ENCODE results near the gene PCA3. TPM values are rescaled to one million over a fixed set of nuclear protein-coding genes. Genes with fewer than 3 reads are reported as not detected.

The PCA3 gene
- total RNA-seq, 1 donor from 2014 or later, result not detected

DNA sequence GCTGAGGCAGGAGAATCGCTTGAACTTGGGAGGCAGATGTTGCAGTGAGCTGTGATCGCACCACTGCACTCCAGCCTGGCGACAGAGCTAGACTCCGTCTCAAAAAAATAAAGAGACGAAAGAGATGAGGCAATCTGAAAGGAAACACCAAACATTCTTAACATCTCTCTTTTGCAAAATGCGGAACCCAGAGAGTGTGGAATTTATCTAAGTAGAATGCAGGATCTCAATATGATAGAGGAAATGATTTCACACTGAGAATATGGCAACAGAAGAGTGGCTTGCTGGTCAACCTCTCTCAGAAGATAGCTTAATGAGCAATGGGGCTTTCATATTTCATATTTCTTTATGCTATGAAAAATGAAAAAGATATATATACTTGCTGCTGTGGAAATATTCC, 33.4 kb upstream of the PCA3 start:
- Mint-ChIP-seq H3K27me3 (peaks cover 7% of the 10 kb centered on the region), H3K4me1 (no peaks in the 10 kb centered on the region), H3K4me3 (no peak overlapping the region), H3K36me3 (ENCODE audit: low read depth) (no peaks in the 10 kb centered on the region), H3K27ac (no peak overlapping the region), H3K9me3 (no peaks in the 10 kb centered on the region)
- DNase-seq (no peak), ATAC-seq (ENCODE audit: low read depth) (no peak)
- TF ChIP-seq, protein P1, sequence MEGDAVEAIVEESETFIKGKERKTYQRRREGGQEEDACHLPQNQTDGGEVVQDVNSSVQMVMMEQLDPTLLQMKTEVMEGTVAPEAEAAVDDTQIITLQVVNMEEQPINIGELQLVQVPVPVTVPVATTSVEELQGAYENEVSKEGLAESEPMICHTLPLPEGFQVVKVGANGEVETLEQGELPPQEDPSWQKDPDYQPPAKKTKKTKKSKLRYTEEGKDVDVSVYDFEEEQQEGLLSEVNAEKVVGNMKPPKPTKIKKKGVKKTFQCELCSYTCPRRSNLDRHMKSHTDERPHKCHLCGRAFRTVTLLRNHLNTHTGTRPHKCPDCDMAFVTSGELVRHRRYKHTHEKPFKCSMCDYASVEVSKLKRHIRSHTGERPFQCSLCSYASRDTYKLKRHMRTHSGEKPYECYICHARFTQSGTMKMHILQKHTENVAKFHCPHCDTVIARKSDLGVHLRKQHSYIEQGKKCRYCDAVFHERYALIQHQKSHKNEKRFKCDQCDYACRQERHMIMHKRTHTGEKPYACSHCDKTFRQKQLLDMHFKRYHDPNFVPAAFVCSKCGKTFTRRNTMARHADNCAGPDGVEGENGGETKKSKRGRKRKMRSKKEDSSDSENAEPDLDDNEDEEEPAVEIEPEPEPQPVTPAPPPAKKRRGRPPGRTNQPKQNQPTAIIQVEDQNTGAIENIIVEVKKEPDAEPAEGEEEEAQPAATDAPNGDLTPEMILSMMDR (IDR thresholded peaks at IDR 0.05), result no peak
- POLR2A ChIA-PET, result no interaction called here
- CTCF ChIA-PET, result no interaction called here
- intact Hi-C loops (cut with micrococcal nuclease), result no loop called here

DNA sequence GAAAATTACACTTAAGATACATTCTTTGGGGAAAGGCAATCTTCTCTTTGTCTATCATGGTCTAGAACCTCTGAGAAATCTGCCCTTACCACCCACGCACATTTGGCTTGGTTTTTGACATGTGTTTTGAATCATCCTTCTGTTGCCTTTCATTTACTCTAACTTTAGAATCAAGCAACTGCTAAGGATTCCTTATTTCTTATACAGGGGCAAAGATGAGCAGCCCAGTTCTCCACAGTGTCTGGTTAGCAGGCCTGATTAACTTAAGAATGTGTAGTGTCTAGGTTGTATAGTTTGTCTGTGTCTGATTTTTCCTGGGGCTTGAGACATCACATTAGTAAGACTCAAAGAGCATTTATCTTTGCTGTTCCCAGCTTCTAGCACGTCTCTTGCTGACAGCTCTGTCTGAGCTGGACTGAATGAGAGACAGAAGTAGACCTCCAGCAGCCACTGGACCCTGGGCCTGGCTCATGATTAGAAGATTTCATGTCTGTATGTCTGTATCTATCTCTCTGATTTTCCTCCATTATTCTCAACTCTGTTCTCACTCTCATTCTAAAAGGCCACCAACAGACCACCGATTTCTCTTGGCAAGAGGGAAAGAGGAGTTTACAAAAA, 31.8 kb upstream of the PCA3 start:
- H3K9me3 Mint-ChIP-seq, result no peaks in the 10 kb centered on the region
- no peaks in the 10 kb centered on the region for H3K4me1 Mint-ChIP-seq
- no peaks in the 10 kb centered on the region for H3K36me3 Mint-ChIP-seq (ENCODE audit: low read depth)
- no peak for DNase-seq
- intact Hi-C loops (cut with micrococcal nuclease), result no loop called here
- no peak for ATAC-seq (ENCODE audit: low read depth)
- TF ChIP-seq, protein P1 (IDR thresholded peaks at IDR 0.05), result no peak
- H3K27ac Mint-ChIP-seq, result no peak overlapping the region
- no peak overlapping the region for H3K4me3 Mint-ChIP-seq
- H3K27me3 Mint-ChIP-seq, result peaks cover 3% of the 10 kb centered on the region
- ChIA-PET CTCF (no interaction called here), POLR2A (no interaction called here)

DNA sequence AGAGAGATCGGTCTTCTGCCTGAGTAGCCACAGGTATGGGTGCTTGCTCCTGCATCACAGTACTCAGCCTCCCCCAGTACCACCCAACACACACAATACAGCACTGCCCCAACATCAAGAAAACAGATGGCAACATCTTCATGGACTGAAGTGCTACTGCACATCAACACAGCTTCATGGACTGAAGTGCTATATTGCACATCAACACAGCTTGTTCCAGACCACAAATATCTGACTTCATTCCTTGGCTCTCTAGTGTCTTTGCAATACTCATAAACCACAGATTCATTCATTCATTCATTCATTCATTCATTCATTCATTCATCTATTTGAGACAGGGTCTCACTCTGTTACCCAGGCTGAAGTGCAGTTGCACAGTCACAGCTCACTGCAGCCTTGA, 31.1 kb upstream of the PCA3 start:
- ChIA-PET CTCF (no interaction called here), POLR2A (no interaction called here)
- Mint-ChIP-seq H3K36me3 (ENCODE audit: low read depth) (no peaks in the 10 kb centered on the region), H3K27me3 (peaks cover 3% of the 10 kb centered on the region), H3K4me3 (no peak overlapping the region), H3K9me3 (no peaks in the 10 kb centered on the region), H3K27ac (no peak overlapping the region), H3K4me1 (no peaks in the 10 kb centered on the region)
- no peak for ATAC-seq (ENCODE audit: low read depth)
- TF ChIP-seq, protein P1 (IDR thresholded peaks at IDR 0.05), result no peak
- no peak for DNase-seq
- intact Hi-C loops (cut with micrococcal nuclease), result no loop called here

DNA sequence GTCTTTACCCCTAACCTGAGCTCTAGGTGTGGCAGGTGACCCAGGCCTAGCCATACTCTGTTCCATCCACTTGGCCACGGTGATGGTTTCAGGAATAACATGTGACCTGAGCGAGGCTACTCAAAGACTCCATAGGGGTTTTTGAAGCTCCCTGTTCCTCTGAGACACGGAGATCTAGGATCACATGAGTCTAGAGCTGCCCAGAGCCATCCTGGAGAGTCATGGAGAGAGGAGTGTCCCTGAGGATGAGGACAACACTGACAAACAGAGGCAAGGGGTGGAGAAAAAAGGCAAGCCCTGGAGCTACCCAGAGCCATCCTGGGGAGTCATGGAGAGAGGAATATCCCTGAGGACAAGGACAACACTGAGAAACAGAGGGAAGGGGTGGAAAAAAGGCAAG, 29.5 kb upstream of the PCA3 start:
- TF ChIP-seq, protein P1 (IDR thresholded peaks at IDR 0.05), result no peak
- intact Hi-C loops (cut with micrococcal nuclease), result no loop called here
- ChIA-PET POLR2A (no interaction called here), CTCF (no interaction called here)
- peaks cover 8% of the 10 kb centered on the region for H3K27me3 Mint-ChIP-seq
- H3K27ac Mint-ChIP-seq, result no peak overlapping the region
- no peaks in the 10 kb centered on the region for H3K36me3 Mint-ChIP-seq (ENCODE audit: low read depth)
- no peak for DNase-seq
- ATAC-seq (ENCODE audit: low read depth), result no peak
- H3K9me3 Mint-ChIP-seq, result no peaks in the 10 kb centered on the region
- H3K4me3 Mint-ChIP-seq, result no peak overlapping the region
- H3K4me1 Mint-ChIP-seq, result no peaks in the 10 kb centered on the region

DNA sequence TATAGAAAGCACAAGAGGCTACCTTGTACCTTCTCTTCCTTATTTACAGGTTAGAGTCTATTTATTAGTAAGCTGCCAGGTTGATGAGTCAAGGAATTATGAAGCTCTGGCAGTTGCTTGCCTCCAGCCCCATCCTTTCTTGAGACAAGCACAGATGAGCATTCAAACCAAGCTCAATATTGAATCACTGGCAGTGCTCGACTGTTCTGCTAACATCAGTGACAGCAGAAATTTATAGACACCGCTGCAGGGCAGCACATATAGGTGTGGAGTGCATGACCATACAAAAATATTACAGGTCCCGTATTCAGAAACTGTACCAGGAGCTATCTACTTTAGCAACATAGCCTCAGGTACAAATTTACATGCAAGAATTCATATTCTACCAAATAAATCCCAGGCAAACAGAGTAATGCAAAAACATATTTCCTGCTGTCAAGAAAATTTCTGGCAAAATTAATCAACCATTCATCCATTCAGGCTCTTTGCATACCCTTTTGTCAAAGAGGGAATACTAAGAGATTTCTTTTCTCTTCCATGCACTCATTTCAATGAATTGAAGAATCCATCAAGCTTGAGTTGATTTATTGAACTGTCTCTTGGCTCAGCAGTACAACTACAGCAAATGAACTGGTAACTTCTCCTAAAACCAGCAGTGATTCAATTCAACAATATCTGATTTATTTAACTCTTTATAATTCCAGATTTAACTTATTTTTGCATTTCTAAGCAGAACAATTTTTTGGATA, 26.9 kb upstream of the PCA3 start:
- Mint-ChIP-seq H3K4me1 (no peaks in the 10 kb centered on the region), H3K36me3 (ENCODE audit: low read depth) (no peaks in the 10 kb centered on the region), H3K9me3 (peaks cover 2% of the 10 kb centered on the region), H3K4me3 (no peak overlapping the region), H3K27me3 (peaks cover 5% of the 10 kb centered on the region), H3K27ac (no peak overlapping the region)
- ATAC-seq (ENCODE audit: low read depth), result no peak
- no peak for DNase-seq
- ChIA-PET CTCF (no interaction called here), POLR2A (no interaction called here)
- TF ChIP-seq, protein P1 (IDR thresholded peaks at IDR 0.05), result no peak
- intact Hi-C loops (cut with micrococcal nuclease), result no loop called here
